ENCODE data around the gene TMEM37.

Gene TMEM37

GRCh38 chr2:119480184-119480583 is 48.5 kb downstream of the TMEM37 start:
- Histone ChIP-seq H3K4me1 (ENCODE audit: control insufficient read depth, insufficient read depth, low read length) (no peaks in the 10 kb centered on the region; the same call in 1 of the 2 replicates), H3K4me3 (ENCODE audit: low read length) (no peak overlapping the region), H3K27ac (ENCODE audit: low read length) (no peak overlapping the region), H3K9me3 (ENCODE audit: control insufficient read depth, insufficient read depth, low read length) (no peaks in the 10 kb centered on the region), H3K36me3 (ENCODE audit: control insufficient read depth, insufficient read depth, low read length) (no peaks in the 10 kb centered on the region), H3K27me3 (ENCODE audit: control insufficient read depth, insufficient read depth, low read length) (no peaks in the 10 kb centered on the region)
- no CpG with 5 or more reads among the region's 5 CpGs for WGBS (ENCODE audit: insufficient coverage, insufficient read length)
- no peak for DNase-seq (ENCODE audit: low read depth, low spot score)

- Histone ChIP-seq H3K36me3 (ENCODE audit: control insufficient read depth, insufficient read depth, low read length) (no peaks in the 10 kb centered on the region), H3K27ac (ENCODE audit: low read length) (no peak overlapping the region), H3K4me1 (ENCODE audit: control insufficient read depth, insufficient read depth, low read length) (no peaks in the 10 kb centered on the region; the same call in 1 of the 2 replicates), H3K4me3 (ENCODE audit: low read length) (no peak overlapping the region), H3K27me3 (ENCODE audit: control insufficient read depth, insufficient read depth, low read length) (no peaks in the 10 kb centered on the region), H3K9me3 (ENCODE audit: control insufficient read depth, insufficient read depth, low read length) (no peaks in the 10 kb centered on the region)
- WGBS (ENCODE audit: insufficient coverage, insufficient read length) = no CpG with 5 or more reads among the region's 11 CpGs
- DNase-seq (ENCODE audit: low read depth, low spot score) = no peak
Measured at GRCh38 chr2:119480718-119481142, 49.1 kb downstream of the TMEM37 start.

- WGBS (ENCODE audit: insufficient coverage, insufficient read length) = no CpG with 5 or more reads among the region's 16 CpGs
- DNase-seq (ENCODE audit: low read depth, low spot score) = no peak
- Histone ChIP-seq H3K27ac (ENCODE audit: low read length) (no peak overlapping the region), H3K9me3 (ENCODE audit: control insufficient read depth, insufficient read depth, low read length) (no peaks in the 10 kb centered on the region), H3K36me3 (ENCODE audit: control insufficient read depth, insufficient read depth, low read length) (no peaks in the 10 kb centered on the region), H3K4me1 (ENCODE audit: control insufficient read depth, insufficient read depth, low read length) (no peaks in the 10 kb centered on the region; the same call in 1 of the 2 replicates), H3K27me3 (ENCODE audit: control insufficient read depth, insufficient read depth, low read length) (no peaks in the 10 kb centered on the region), H3K4me3 (ENCODE audit: low read length) (no peak overlapping the region)
Measured at GRCh38 chr2:119481501-119482455, 50.1 kb downstream of the TMEM37 start.

- Histone ChIP-seq H3K27ac (ENCODE audit: low read length) (no peak overlapping the region), H3K27me3 (ENCODE audit: control insufficient read depth, insufficient read depth, low read length) (no peaks in the 10 kb centered on the region), H3K4me1 (ENCODE audit: control insufficient read depth, insufficient read depth, low read length) (no peaks in the 10 kb centered on the region; the same call in 1 of the 2 replicates), H3K36me3 (ENCODE audit: control insufficient read depth, insufficient read depth, low read length) (no peaks in the 10 kb centered on the region), H3K4me3 (ENCODE audit: low read length) (no peak overlapping the region), H3K9me3 (ENCODE audit: control insufficient read depth, insufficient read depth, low read length) (no peaks in the 10 kb centered on the region)
- DNase-seq (ENCODE audit: low read depth, low spot score) = no peak
- WGBS (ENCODE audit: insufficient coverage, insufficient read length) = no CpG with 5 or more reads among the region's 20 CpGs
Measured at GRCh38 chr2:119482481-119483394, 51.1 kb downstream of the TMEM37 start.

- whole genome bisulfite sequencing (ENCODE audit: insufficient coverage, insufficient read length) = no CpG with 5 or more reads among the region's 5 CpGs
- Histone ChIP-seq H3K4me3 (ENCODE audit: low read length) (no peak overlapping the region), H3K36me3 (ENCODE audit: control insufficient read depth, insufficient read depth, low read length) (no peaks in the 10 kb centered on the region), H3K9me3 (ENCODE audit: control insufficient read depth, insufficient read depth, low read length) (no peaks in the 10 kb centered on the region), H3K27me3 (ENCODE audit: control insufficient read depth, insufficient read depth, low read length) (no peaks in the 10 kb centered on the region), H3K27ac (ENCODE audit: low read length) (no peak overlapping the region), H3K4me1 (ENCODE audit: control insufficient read depth, insufficient read depth, low read length) (no peaks in the 10 kb centered on the region; the same call in 1 of the 2 replicates)
- no peak for DNase-seq (ENCODE audit: low read depth, low spot score)
Measured at GRCh38 chr2:119483395-119483753, 51.7 kb downstream of the TMEM37 start.

- Histone ChIP-seq H3K27ac (ENCODE audit: low read length) (no peak overlapping the region), H3K4me3 (ENCODE audit: low read length) (no peak overlapping the region), H3K36me3 (ENCODE audit: control insufficient read depth, insufficient read depth, low read length) (no peaks in the 10 kb centered on the region), H3K27me3 (ENCODE audit: control insufficient read depth, insufficient read depth, low read length) (no peaks in the 10 kb centered on the region), H3K9me3 (ENCODE audit: control insufficient read depth, insufficient read depth, low read length) (no peaks in the 10 kb centered on the region), H3K4me1 (ENCODE audit: control insufficient read depth, insufficient read depth, low read length) (no peaks in the 10 kb centered on the region; the same call in 1 of the 2 replicates)
- DNase-seq (ENCODE audit: low read depth, low spot score) = no peak
- WGBS (ENCODE audit: insufficient coverage, insufficient read length) = no CpG with 5 or more reads among the region's 11 CpGs
Measured at GRCh38 chr2:119483896-119484718, 52.5 kb downstream of the TMEM37 start.

- Histone ChIP-seq H3K36me3 (ENCODE audit: control insufficient read depth, insufficient read depth, low read length) (no peaks in the 10 kb centered on the region), H3K4me3 (ENCODE audit: low read length) (no peak overlapping the region), H3K9me3 (ENCODE audit: control insufficient read depth, insufficient read depth, low read length) (no peaks in the 10 kb centered on the region), H3K27me3 (ENCODE audit: control insufficient read depth, insufficient read depth, low read length) (no peaks in the 10 kb centered on the region), H3K4me1 (ENCODE audit: control insufficient read depth, insufficient read depth, low read length) (no peaks in the 10 kb centered on the region; the same call in 1 of the 2 replicates), H3K27ac (ENCODE audit: low read length) (no peak overlapping the region)
- WGBS (ENCODE audit: insufficient coverage, insufficient read length) = no CpG with 5 or more reads among the region's 6 CpGs
- DNase-seq (ENCODE audit: low read depth, low spot score) = no peak
Measured at GRCh38 chr2:119484834-119485233, 53.2 kb downstream of the TMEM37 start.

GRCh38 chr2:119485336-119486110 is 53.9 kb downstream of the TMEM37 start:
- Histone ChIP-seq H3K9me3 (ENCODE audit: control insufficient read depth, insufficient read depth, low read length) (no peaks in the 10 kb centered on the region), H3K27me3 (ENCODE audit: control insufficient read depth, insufficient read depth, low read length) (no peaks in the 10 kb centered on the region), H3K4me1 (ENCODE audit: control insufficient read depth, insufficient read depth, low read length) (no peaks in the 10 kb centered on the region; the same call in 1 of the 2 replicates), H3K4me3 (ENCODE audit: low read length) (no peak overlapping the region), H3K36me3 (ENCODE audit: control insufficient read depth, insufficient read depth, low read length) (no peaks in the 10 kb centered on the region), H3K27ac (ENCODE audit: low read length) (no peak overlapping the region)
- WGBS (ENCODE audit: insufficient coverage, insufficient read length) = no CpG with 5 or more reads among the region's 12 CpGs
- DNase-seq (ENCODE audit: low read depth, low spot score) = no peak

GRCh38 chr2:119486196-119486827 is 54.7 kb downstream of the TMEM37 start:
- H3K4me1 ChIP-seq (ENCODE audit: control insufficient read depth, insufficient read depth, low read length) = no peaks in the 10 kb centered on the region; the same call in 1 of the 2 replicates
- no peaks in the 10 kb centered on the region for H3K9me3 ChIP-seq (ENCODE audit: control insufficient read depth, insufficient read depth, low read length)
- no CpG with 5 or more reads among the region's 10 CpGs for WGBS (ENCODE audit: insufficient coverage, insufficient read length)
- DNase-seq (ENCODE audit: low read depth, low spot score) = no peak
- H3K4me3 ChIP-seq (ENCODE audit: low read length) = no peak overlapping the region
- H3K27me3 ChIP-seq (ENCODE audit: control insufficient read depth, insufficient read depth, low read length) = no peaks in the 10 kb centered on the region
- no peaks in the 10 kb centered on the region for H3K36me3 ChIP-seq (ENCODE audit: control insufficient read depth, insufficient read depth, low read length)
- H3K27ac ChIP-seq (ENCODE audit: low read length) = no peak overlapping the region

All from iPS DF 6.9 (cell line).